ENCODE data around the gene HPCAL4.

Gene HPCAL4

GRCh38 chr1:39637361-39637760 lies 53.9 kb downstream of the HPCAL4 start (continued):
- TF ChIP-seq REST (tag by site-specific recombination; IDR thresholded peaks at IDR 0.05) (no peak), PRDM6 (tag by site-specific recombination; IDR thresholded peaks at IDR 0.05) (no peak), ZNF202 (tag by site-specific recombination; IDR thresholded peaks at IDR 0.05; ENCODE audit: borderline replicate concordance) (no peak), ZNF112 (tag by site-specific recombination; IDR thresholded peaks at IDR 0.05) (no peak), PBX3 (CRISPR knock-in tag; IDR thresholded peaks at IDR 0.05) (no peak), ZNF768 (tag by site-specific recombination; IDR thresholded peaks at IDR 0.05) (no peak), ZNF571 (tag by site-specific recombination; IDR thresholded peaks at IDR 0.05) (no peak), ZNF747 (tag by site-specific recombination; IDR thresholded peaks at IDR 0.05) (no peak), ZBTB6 (tag by site-specific recombination; IDR thresholded peaks at IDR 0.05) (no peak), ZNF777 (tag by site-specific recombination; IDR thresholded peaks at IDR 0.05; ENCODE audit: borderline replicate concordance) (no peak), GFI1B (tag by site-specific recombination; IDR thresholded peaks at IDR 0.05) (no peak), ZNF623 (tag by site-specific recombination; IDR thresholded peaks at IDR 0.05) (no peak), ZNF362 (tag by site-specific recombination; IDR thresholded peaks at IDR 0.05) (no peak)

- CTCF ChIA-PET: interaction anchor here (2.2 to 2.3 kb wide), 2 partner anchors 18 to 30 kb away, joined by 10 to 14 read pairs; no protein-coding TSS in a partner anchor
- POLR2A ChIA-PET: no interaction called here
- Histone ChIP-seq H3K4me1 (ENCODE audit: control insufficient read depth, insufficient read depth, low read length) (no peaks in the 10 kb centered on the region), H3K9me3 (ENCODE audit: control insufficient read depth, insufficient read depth, low read depth, low read length) (no peaks in the 10 kb centered on the region), H3K27ac (ENCODE audit: extremely low read depth, low read depth, low read length) (no peak overlapping the region), H3K36me3 (ENCODE audit: control insufficient read depth in 2 of 2, insufficient read depth in 1 of 2, low read length in 2 of 2) (peaks cover 0 to 16% of the 10 kb centered on the region in 2 experiments; a peak in 1 of 3 replicates), H3K4me3 (ENCODE audit: low read depth, low read length) (no peak overlapping the region)
- TF ChIP-seq ZNF621 (tag by site-specific recombination; IDR thresholded peaks at IDR 0.05): no peak
- no peak for TF ChIP-seq ZNF558 (tag by site-specific recombination; IDR thresholded peaks at IDR 0.05)
- TF ChIP-seq PRDM2 (tag by site-specific recombination; IDR thresholded peaks at IDR 0.05; ENCODE audit: borderline replicate concordance): no peak
- no peak for TF ChIP-seq ZNF571 (tag by site-specific recombination; IDR thresholded peaks at IDR 0.05)
- TF ChIP-seq GLIS1 (tag by site-specific recombination; IDR thresholded peaks at IDR 0.05): no peak
- no peak for TF ChIP-seq ZNF561 (tag by site-specific recombination; IDR thresholded peaks at IDR 0.05; ENCODE audit: borderline replicate concordance)
- TF ChIP-seq ZNF510 (tag by site-specific recombination; IDR thresholded peaks at IDR 0.05; ENCODE audit: insufficient replicate concordance): no peak
- TF ChIP-seq ATF2 (tag by site-specific recombination; IDR thresholded peaks at IDR 0.05; ENCODE audit: low read depth): no peak
These were observed 55.4 kb downstream of the HPCAL4 start for GRCh38 chr1:39635871-39636210.

Measured in HEK293 (cell line).